Ishikawa (cell line): Measurements from ENCODE around the gene MT1X.

Source experiments
- CEBPB ChIP-seq: IDR thresholded peaks from 2 replicates; pipeline ENCODE4 v1.6.1; 2012
- EGR1 ChIP-seq: IDR thresholded peaks from 2 replicates; pipeline ENCODE4 v1.6.1; 2012
- EP300 ChIP-seq: IDR thresholded peaks from 2 replicates; pipeline ENCODE4 v1.6.1; 2012; ENCODE audit warnings: borderline replicate concordance
- FOXM1 ChIP-seq: IDR thresholded peaks from 2 replicates; pipeline ENCODE4 v1.6.1; 2012; ENCODE audit warnings: low read depth, borderline replicate concordance
- NFIC ChIP-seq: IDR thresholded peaks from 2 replicates; pipeline ENCODE4 v1.6.1; 2012
- REST ChIP-seq: IDR thresholded peaks from 2 replicates; pipeline ENCODE4 v1.6.1; 2012; ENCODE audit warnings: low read depth, mild to moderate bottlenecking
- TEAD4 ChIP-seq: IDR thresholded peaks from 2 replicates; pipeline ENCODE4 v1.6.1; 2012
- YY1 ChIP-seq: IDR thresholded peaks from 2 replicates; pipeline ENCODE4 v1.6.1; 2012; ENCODE audit warnings: low read depth

- TF ChIP-seq FOXM1: no peak
- no peak for TF ChIP-seq CEBPB
- no peak for TF ChIP-seq EGR1
- no peak for TF ChIP-seq REST
- TF ChIP-seq EP300: no peak
- TF ChIP-seq YY1: no peak
- TF ChIP-seq TEAD4: no peak
- TF ChIP-seq NFIC: no peak
Observed at GRCh38 chr16:56688762-56689161, 6.5 kb downstream of the MT1X start.
